ENCODE measurements around the gene MARK3. TPM values are rescaled to one million over a fixed set of nuclear protein-coding genes. Genes with fewer than 3 reads are reported as not detected.

The MARK3 gene
- total RNA-seq, 2 donors from 2014 or later, result 68.7 to 81.7 TPM

GRCh38 chr14:103390605-103391004, 5.4 kb downstream of the MARK3 start:
- no peak for ATAC-seq
- DNase-seq, result no peak
- intact Hi-C loops (cut with DNase I), result loop anchor here in 1 of 2 donors (5.0 kb wide), 1 partner anchor 57 kb away; no protein-coding TSS in a partner anchor

- intact Hi-C loops (cut with DNase I), result loop anchor here in 1 of 2 donors (5.0 kb wide), 1 partner anchor 56 kb away; no protein-coding TSS in a partner anchor
- ATAC-seq (peak in 1 of 2 donors; percentile 11), DNase-seq (no peak)
These were observed 5.8 kb downstream of the MARK3 start for GRCh38 chr14:103391048-103391447.

GRCh38 chr14:103392106-103392505, 6.9 kb downstream of the MARK3 start:
- intact Hi-C loops (cut with DNase I), result loop anchor here in 1 of 2 donors (5.0 kb wide), 1 partner anchor 55 kb away; no protein-coding TSS in a partner anchor
- ATAC-seq, result no peak
- DNase-seq, result no peak

GRCh38 chr14:103392572-103392971, 7.4 kb downstream of the MARK3 start:
- intact Hi-C loops (cut with DNase I), result loop anchor here in 1 of 2 donors (5.0 kb wide), 1 partner anchor 55 kb away; no protein-coding TSS in a partner anchor
- DNase-seq (no peak), ATAC-seq (no peak)

- intact Hi-C loops (cut with DNase I), result loop anchor here in 1 of 2 donors (5.0 kb wide), 1 partner anchor 54 kb away; no protein-coding TSS in a partner anchor
- DNase-seq, result no peak
- ATAC-seq, result peak in 1 of 2 donors; percentile 47
These were observed 7.9 kb downstream of the MARK3 start for GRCh38 chr14:103393070-103393469.

GRCh38 chr14:103393676-103394626, 8.7 kb downstream of the MARK3 start:
- intact Hi-C loops (cut with DNase I), result loop anchor here in 1 of 2 donors (5.0 kb wide), 1 partner anchor 53 kb away; no protein-coding TSS in a partner anchor
- DNase-seq (no peak), ATAC-seq (peak; percentile 32 to 48)

GRCh38 chr14:103395244-103395643, 10.0 kb downstream of the MARK3 start:
- ATAC-seq, result no peak
- no peak for DNase-seq
- intact Hi-C loops (cut with DNase I), result no loop called here

- no peak for ATAC-seq
- no peak for DNase-seq
- intact Hi-C loops (cut with DNase I), result no loop called here
These were observed 11.2 kb downstream of the MARK3 start for GRCh38 chr14:103396463-103396862.

GRCh38 chr14:103398427-103399195, 13.4 kb downstream of the MARK3 start:
- intact Hi-C loops (cut with DNase I), result no loop called here
- ATAC-seq, result peak; percentile 25 to 45
- no peak for DNase-seq

- ATAC-seq (no peak), DNase-seq (no peak)
- intact Hi-C loops (cut with DNase I), result no loop called here
These were observed 15.3 kb downstream of the MARK3 start for GRCh38 chr14:103400537-103400936.

GRCh38 chr14:103401223-103402214, 16.3 kb downstream of the MARK3 start:
- intact Hi-C loops (cut with DNase I), result no loop called here
- peak in 1 of 2 donors; percentile 41 for ATAC-seq
- no peak for DNase-seq

GRCh38 chr14:103402695-103403094, 17.5 kb downstream of the MARK3 start:
- DNase-seq (no peak), ATAC-seq (peak; percentile 22 to 49)
- intact Hi-C loops (cut with DNase I), result no loop called here

GRCh38 chr14:103404032-103404918, 19.1 kb downstream of the MARK3 start:
- ATAC-seq, result peak; percentile 53 to 55
- intact Hi-C loops (cut with DNase I), result no loop called here
- DNase-seq, result no peak

GRCh38 chr14:103404920-103405319, 19.7 kb downstream of the MARK3 start:
- peak; percentile 81 to 90 for ATAC-seq
- intact Hi-C loops (cut with DNase I), result no loop called here
- DNase-seq, result peak; percentile 61

- intact Hi-C loops (cut with DNase I), result no loop called here
These were observed 23.4 kb downstream of the MARK3 start for GRCh38 chr14:103408491-103409155.

GRCh38 chr14:103416916-103417315, 31.7 kb downstream of the MARK3 start:
- intact Hi-C loops (cut with DNase I), result no loop called here
- no peak for ATAC-seq

More at GRCh38 chr14:103408491-103409155, 23.4 kb downstream of the MARK3 start:
- ATAC-seq, result peak in 1 of 2 donors; percentile 11
- DNase-seq, result peak; percentile 54

GRCh38 chr14:103418481-103418818, 33.2 kb downstream of the MARK3 start:
- intact Hi-C loops (cut with DNase I), result no loop called here
- peak in 1 of 2 donors; percentile 65 for ATAC-seq

More at GRCh38 chr14:103416916-103417315, 31.7 kb downstream of the MARK3 start:
- no peak for DNase-seq

More at GRCh38 chr14:103418481-103418818, 33.2 kb downstream of the MARK3 start:
- DNase-seq, result no peak
